IMR-90 (cell line): ENCODE data around the gene MYL6.

Experiments
- BHLHE40 ChIP-seq: fragments of 150-350 bp; IDR thresholded peaks from 2 replicates; pipeline ENCODE4 v1.6.1; 2016; ENCODE audit warnings: mild to moderate bottlenecking, low read depth, low read length
- CTCF ChIP-seq: conservative IDR thresholded peaks from 2 replicates; pipeline ENCODE4 v1.5.1; 2012; ENCODE audit warnings: mild to moderate bottlenecking, low read depth, low read length, improper control_type of control experiment
- MAFK ChIP-seq: IDR thresholded peaks from 2 replicates; pipeline ENCODE4 v1.6.1; 2012; ENCODE audit warnings: low read depth, low read length, improper control_type of control experiment
- MAZ ChIP-seq: IDR thresholded peaks from 2 replicates; pipeline ENCODE4 v1.6.1; 2012; ENCODE audit warnings: low read depth, mild to moderate bottlenecking, low read length, improper control_type of control experiment, moderate library complexity, borderline replicate concordance
- MXI1 ChIP-seq: IDR thresholded peaks from 2 replicates; pipeline ENCODE4 v1.6.1; 2012; ENCODE audit warnings: low read depth, mild to moderate bottlenecking, low read length, moderate library complexity, borderline replicate concordance
- POLR2A ChIP-seq: IDR thresholded peaks from 2 replicates; pipeline ENCODE4 v1.6.1; 2012; ENCODE audit warnings: mild to moderate bottlenecking, low read depth, low read length
- RAD21 ChIP-seq: IDR thresholded peaks from 2 replicates; pipeline ENCODE4 v1.6.1; 2012; ENCODE audit warnings: low read length, improper control_type of control experiment

- no peak for TF ChIP-seq CTCF
- no peak for TF ChIP-seq POLR2A
- TF ChIP-seq RAD21 = no peak
- TF ChIP-seq MAZ = no peak
- TF ChIP-seq MXI1 = no peak
- no peak for TF ChIP-seq MAFK
- TF ChIP-seq BHLHE40 = no peak
Measured at GRCh38 chr12:56154818-56155217, 3.3 kb upstream of the MYL6 start.
